Mucosa of descending colon (tissue), 3 donors: Measurements from ENCODE around the gene INTS3. TPM values are rescaled to one million over a fixed set of nuclear protein-coding genes. Genes with fewer than 3 reads are reported as not detected.
A peak's percentile ranks its signal among the peaks of the same experiment; 100 is the strongest.

Experiments used
- ATAC-seq: fragments of 200-7000 bp; cut with Tn5 transposase; one replicate; pipeline ENCODE4 v1.9.1; 2020; ENCODE audit warnings: mild to moderate bottlenecking, moderate library complexity
- DNase-seq, 3 donors: peaks; one replicate each; pipeline ENCODE4 v3.0.0-alpha.2; 2020
- H3K36me3 ChIP-seq: fragments of 200-600 bp; one replicate; pipeline ENCODE4 v1.8.0; 2021; ENCODE audit warnings: low read depth, mild to moderate bottlenecking
- H3K4me1 ChIP-seq: fragments of 200-600 bp; one replicate; pipeline ENCODE4 v1.8.0; 2021; ENCODE audit warnings: low read depth, mild to moderate bottlenecking
- H3K4me3 ChIP-seq: fragments of 200-600 bp; one replicate; pipeline ENCODE4 v1.8.0; 2021; ENCODE audit warnings: mild to moderate bottlenecking
- H3K9me3 ChIP-seq: fragments of 200-600 bp; one replicate; pipeline ENCODE4 v1.8.0; 2021; ENCODE audit warnings: mild to moderate bottlenecking
- intact Hi-C, 2 donors: fragments of 100-400 bp; cut with DNase I in 1 of 2; cut with micrococcal nuclease in 1 of 2; formaldehyde crosslinking; loops; one replicate each; pipeline versions ENCODE4 v1.11.0 to v1.11.1; 2022; cut with DNase I, micrococcal nuclease
- long read RNA-seq, 2 donors: library from polyadenylated mRNA; unstranded; transcript quantifications; one replicate each; pipeline ENCODE4 v2.0.0, GENCODE V29; 2019 to 2021
- total RNA-seq, 3 donors: library from RNA; stranded (reverse); fragmentation: NEBNext Ultra II Directional in 2 of 3; extraction: Animal tissue kit (Norgen Biotek cat#: 25700) in 2 of 3; gene quantifications; one replicate each; pipeline versions ENCODE4 v1.2.1 to v1.2.4, GENCODE V29; 2021 to 2023
- TF ChIP-seq, protein P1 (sequence below): fragments of 200-600 bp; IDR thresholded peaks from one replicate; pipeline ENCODE4 v1.8.0; 2022; ENCODE audit warnings: antibody characterized with exemption, mild to moderate bottlenecking
- donor health status: DM: no; HTN: no; CAD: no; lungs with moderate emphysema.
- donor health status: DM: no; HTN: no; CAD: no.
- donor health status: DM: no; HTN: yes; CAD: no.

Gene INTS3, protein sequence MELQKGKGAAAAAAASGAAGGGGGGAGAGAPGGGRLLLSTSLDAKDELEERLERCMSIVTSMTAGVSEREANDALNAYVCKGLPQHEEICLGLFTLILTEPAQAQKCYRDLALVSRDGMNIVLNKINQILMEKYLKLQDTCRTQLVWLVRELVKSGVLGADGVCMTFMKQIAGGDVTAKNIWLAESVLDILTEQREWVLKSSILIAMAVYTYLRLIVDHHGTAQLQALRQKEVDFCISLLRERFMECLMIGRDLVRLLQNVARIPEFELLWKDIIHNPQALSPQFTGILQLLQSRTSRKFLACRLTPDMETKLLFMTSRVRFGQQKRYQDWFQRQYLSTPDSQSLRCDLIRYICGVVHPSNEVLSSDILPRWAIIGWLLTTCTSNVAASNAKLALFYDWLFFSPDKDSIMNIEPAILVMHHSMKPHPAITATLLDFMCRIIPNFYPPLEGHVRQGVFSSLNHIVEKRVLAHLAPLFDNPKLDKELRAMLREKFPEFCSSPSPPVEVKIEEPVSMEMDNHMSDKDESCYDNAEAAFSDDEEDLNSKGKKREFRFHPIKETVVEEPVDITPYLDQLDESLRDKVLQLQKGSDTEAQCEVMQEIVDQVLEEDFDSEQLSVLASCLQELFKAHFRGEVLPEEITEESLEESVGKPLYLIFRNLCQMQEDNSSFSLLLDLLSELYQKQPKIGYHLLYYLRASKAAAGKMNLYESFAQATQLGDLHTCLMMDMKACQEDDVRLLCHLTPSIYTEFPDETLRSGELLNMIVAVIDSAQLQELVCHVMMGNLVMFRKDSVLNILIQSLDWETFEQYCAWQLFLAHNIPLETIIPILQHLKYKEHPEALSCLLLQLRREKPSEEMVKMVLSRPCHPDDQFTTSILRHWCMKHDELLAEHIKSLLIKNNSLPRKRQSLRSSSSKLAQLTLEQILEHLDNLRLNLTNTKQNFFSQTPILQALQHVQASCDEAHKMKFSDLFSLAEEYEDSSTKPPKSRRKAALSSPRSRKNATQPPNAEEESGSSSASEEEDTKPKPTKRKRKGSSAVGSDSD
- 10 to 100 TPM; 30.6 to 52.3 (median 36.1) TPM for total RNA-seq
- long read RNA-seq, donor 1, full-length matches to known transcripts, result 16 of 33 reads
- long read RNA-seq, donor 1, partial matches to known transcripts, result 13 of 33 reads
- long read RNA-seq, donor 1, other reads (novel, unspliced or antisense), result 4 of 33 reads
- long read RNA-seq, donor 2, full-length matches to known transcripts, result 2 of 4 reads
- long read RNA-seq, donor 2, partial matches to known transcripts, result 1 of 4 reads
- long read RNA-seq, donor 2, other reads (novel, unspliced or antisense), result 1 of 4 reads

DNA sequence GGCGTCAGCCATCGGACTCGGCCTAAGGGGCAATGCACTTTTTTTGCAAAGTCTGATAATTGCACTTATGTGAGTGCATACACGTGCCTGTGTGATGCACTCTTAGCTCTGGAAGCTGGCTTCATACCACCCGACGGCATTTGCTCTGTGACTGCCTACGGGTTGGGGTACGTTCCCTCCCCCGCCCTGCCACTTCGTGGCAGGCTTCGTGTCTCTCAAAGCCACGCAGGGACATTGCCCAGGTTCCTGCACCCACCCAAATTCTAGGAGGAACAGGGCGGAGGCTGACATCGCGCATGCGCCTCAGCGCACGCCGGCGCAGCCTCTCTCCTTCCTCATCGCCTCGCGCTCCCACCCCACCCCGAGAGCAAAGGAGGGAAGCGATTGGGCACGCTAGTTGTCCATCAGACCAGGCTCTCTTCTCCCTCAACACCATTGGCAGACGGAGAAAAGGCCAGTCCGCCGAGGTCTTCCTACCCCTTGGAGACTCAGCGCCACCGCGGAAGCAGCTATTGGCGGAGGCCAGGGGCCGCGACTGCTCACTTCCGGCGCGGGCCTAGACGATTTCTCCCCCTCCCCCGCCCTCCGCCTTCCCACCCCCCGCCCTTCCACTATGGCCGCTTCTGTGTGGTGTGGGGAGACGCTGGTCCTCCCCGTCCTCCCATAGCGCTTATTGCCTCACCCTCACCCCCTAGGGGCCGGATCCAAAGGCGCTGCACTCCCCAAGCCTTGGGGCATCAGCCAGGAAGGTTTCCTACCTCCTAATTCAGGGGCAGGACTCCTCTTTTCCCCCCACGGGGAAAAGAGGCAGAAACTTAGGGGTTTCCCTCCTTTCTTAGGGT, at the start of gene INTS3:
Gene INTS3, plus strand, starts transcription at position 588 of the 842 bp plus-strand sequence. CDS start 585 bp downstream, outside the sequence.
- intact Hi-C loops, result no loop called here
- DNase-seq (peak; percentile 98 to 100 (median 99)), ATAC-seq (peak; percentile 100)
- TF ChIP-seq, protein P1, sequence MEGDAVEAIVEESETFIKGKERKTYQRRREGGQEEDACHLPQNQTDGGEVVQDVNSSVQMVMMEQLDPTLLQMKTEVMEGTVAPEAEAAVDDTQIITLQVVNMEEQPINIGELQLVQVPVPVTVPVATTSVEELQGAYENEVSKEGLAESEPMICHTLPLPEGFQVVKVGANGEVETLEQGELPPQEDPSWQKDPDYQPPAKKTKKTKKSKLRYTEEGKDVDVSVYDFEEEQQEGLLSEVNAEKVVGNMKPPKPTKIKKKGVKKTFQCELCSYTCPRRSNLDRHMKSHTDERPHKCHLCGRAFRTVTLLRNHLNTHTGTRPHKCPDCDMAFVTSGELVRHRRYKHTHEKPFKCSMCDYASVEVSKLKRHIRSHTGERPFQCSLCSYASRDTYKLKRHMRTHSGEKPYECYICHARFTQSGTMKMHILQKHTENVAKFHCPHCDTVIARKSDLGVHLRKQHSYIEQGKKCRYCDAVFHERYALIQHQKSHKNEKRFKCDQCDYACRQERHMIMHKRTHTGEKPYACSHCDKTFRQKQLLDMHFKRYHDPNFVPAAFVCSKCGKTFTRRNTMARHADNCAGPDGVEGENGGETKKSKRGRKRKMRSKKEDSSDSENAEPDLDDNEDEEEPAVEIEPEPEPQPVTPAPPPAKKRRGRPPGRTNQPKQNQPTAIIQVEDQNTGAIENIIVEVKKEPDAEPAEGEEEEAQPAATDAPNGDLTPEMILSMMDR, result no peak
- H3K9me3 ChIP-seq, result no peaks in the 10 kb centered on the region
- H3K4me1 ChIP-seq, result peaks cover 5% of the 10 kb centered on the region
- peaks cover 3% of the 10 kb centered on the region for H3K36me3 ChIP-seq
- H3K4me3 ChIP-seq, result peak within 1 kb of the TSS; percentile 50

DNA sequence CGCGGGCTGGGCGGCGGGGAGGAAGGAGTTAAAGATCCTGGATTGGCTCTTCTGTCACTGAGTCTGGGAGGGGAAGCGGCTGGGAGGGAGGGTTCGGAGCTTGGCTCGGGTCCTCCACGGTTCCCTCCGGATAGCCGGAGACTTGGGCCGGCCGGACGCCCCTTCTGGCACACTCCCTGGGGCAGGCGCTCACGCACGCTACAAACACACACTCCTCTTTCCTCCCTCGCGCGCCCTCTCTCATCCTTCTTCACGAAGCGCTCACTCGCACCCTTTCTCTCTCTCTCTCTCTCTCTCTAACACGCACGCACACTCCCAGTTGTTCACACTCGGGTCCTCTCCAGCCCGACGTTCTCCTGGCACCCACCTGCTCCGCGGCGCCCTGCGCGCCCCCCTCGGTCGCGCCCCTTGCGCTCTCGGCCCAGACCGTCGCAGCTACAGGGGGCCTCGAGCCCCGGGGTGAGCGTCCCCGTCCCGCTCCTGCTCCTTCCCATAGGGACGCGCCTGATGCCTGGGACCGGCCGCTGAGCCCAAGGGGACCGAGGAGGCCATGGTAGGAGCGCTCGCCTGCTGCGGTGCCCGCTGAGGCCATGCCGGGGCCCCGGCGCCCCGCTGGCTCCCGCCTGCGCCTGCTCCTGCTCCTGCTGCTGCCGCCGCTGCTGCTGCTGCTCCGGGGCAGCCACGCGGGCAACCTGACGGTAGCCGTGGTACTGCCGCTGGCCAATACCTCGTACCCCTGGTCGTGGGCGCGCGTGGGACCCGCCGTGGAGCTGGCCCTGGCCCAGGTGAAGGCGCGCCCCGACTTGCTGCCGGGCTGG, 49.1 kb upstream of the INTS3 start, which contains the start of gene NPR1:
Gene NPR1, plus strand, starts transcription at position 170 of the 818 bp plus-strand sequence. Its CDS starts 421 bp downstream, at position 591.
- ATAC-seq (peak; percentile 62), DNase-seq (peak; percentile 43 to 63 (median 45))
- H3K4me1 ChIP-seq, result peaks cover 20% of the 10 kb centered on the region
- H3K4me3 ChIP-seq, result no peak within 1 kb of the TSS
- TF ChIP-seq, protein P1, result no peak
- intact Hi-C loops, result loop anchor here in 1 of 2 donors (10.0 kb wide), 1 partner anchor 306 kb away; the partner anchor contains the start of gene RAB13
- no peaks in the 10 kb centered on the region for H3K9me3 ChIP-seq
- no peaks in the 10 kb centered on the region for H3K36me3 ChIP-seq

DNA sequence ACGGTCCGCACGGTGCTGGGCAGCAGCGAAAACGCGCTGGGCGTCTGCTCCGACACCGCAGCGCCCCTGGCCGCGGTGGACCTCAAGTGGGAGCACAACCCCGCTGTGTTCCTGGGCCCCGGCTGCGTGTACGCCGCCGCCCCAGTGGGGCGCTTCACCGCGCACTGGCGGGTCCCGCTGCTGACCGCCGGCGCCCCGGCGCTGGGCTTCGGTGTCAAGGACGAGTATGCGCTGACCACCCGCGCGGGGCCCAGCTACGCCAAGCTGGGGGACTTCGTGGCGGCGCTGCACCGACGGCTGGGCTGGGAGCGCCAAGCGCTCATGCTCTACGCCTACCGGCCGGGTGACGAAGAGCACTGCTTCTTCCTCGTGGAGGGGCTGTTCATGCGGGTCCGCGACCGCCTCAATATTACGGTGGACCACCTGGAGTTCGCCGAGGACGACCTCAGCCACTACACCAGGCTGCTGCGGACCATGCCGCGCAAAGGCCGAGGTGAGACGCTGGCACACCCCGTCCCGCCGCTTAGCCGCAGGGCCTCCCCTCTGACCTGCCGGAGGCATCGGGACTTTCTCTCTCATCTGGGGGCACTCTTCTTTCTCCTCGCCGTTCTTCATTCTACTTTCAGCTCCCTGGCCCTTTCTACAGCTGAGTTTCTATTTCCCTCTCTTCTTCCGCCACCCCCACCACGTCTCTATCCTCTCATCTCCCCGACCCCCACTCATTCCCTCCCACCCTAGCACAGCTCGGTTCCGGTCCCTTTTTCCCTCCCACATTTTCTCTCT, 48.3 kb upstream of the INTS3 start:
- intact Hi-C loops, result loop anchor here in 1 of 2 donors (10.0 kb wide), 1 partner anchor 305 kb away; the partner anchor contains the start of gene RAB13
- H3K4me1 ChIP-seq, result peaks cover 20% of the 10 kb centered on the region
- TF ChIP-seq, protein P1, result no peak
- no peaks in the 10 kb centered on the region for H3K9me3 ChIP-seq
- H3K36me3 ChIP-seq, result no peaks in the 10 kb centered on the region
- DNase-seq, result peak in 1 of 3 donors; percentile 48
- peak; percentile 54 for ATAC-seq
- H3K4me3 ChIP-seq, result no peak overlapping the region

DNA sequence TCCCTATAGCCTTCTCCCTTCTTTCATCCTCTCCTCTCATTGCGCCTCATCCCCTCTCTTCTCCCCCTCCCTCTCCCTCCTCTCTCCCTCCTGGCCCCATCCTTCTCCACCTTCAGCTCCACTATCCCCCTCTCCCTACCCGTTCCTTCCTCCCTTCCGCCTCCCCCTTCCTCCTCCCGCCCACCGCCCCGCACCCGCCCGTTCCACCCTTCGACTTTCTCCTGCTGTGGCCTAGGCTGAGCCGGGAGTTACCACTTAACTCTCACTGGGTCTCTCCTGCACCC, 47.8 kb upstream of the INTS3 start:
- no peak overlapping the region for H3K4me3 ChIP-seq
- TF ChIP-seq, protein P1, result no peak
- intact Hi-C loops, result no loop called here
- H3K9me3 ChIP-seq, result no peaks in the 10 kb centered on the region
- H3K4me1 ChIP-seq, result peaks cover 20% of the 10 kb centered on the region
- no peaks in the 10 kb centered on the region for H3K36me3 ChIP-seq
- no peak for ATAC-seq
- DNase-seq, result peak in 1 of 3 donors; percentile 11
